Measurements from ENCODE around the gene DTX2.
"Not testable (repeated sequence)": the region's sequence is repeated elsewhere in the genome, so short reads cannot be mapped to it uniquely, and the experiment has no call there.

- TF ChIP-seq CTCF (IDR thresholded peaks at IDR 0.05); EZH2 (IDR thresholded peaks at IDR 0.05; ENCODE audit: borderline replicate concordance, insufficient read depth, low read depth, low read length, poor library complexity, severe bottlenecking): not testable (repeated sequence)
Measured at GRCh38 chr7:76483081-76483480, 21.6 kb downstream of the DTX2 start.

Measured in B cell (primary cell).